H1 (cell line): ENCODE results near the gene RNF152. TPM values are rescaled to one million over a fixed set of nuclear protein-coding genes. Genes with fewer than 3 reads are reported as not detected.

ENCODE experiments used
- CBX8 ChIP-seq: fragments of 300-800, 300-1000 bp; sonication (generic); IDR thresholded peaks from 2 replicates; pipeline ENCODE4 v1.7.1; 2016; ENCODE audit warnings: low read depth, low read length, borderline replicate concordance
- EZH2 ChIP-seq: fragments of 200-600 bp; sonication (generic); IDR thresholded peaks from 2 replicates; pipeline ENCODE4 v1.7.1; 2012; ENCODE audit warnings: low read depth, mild to moderate bottlenecking, moderate library complexity, low read length, inconsistent platforms; ENCODE audit not compliant: severe bottlenecking
- GTF2F1 ChIP-seq: IDR thresholded peaks from 2 replicates; pipeline ENCODE4 v1.6.1; 2012; ENCODE audit warnings: low read depth, low read length, improper control_type of control experiment, borderline replicate concordance
- HDAC2 ChIP-seq, 2 experiments: fragments of 300-600 bp in 1 of 2; sonication (generic) in 1 of 2; IDR thresholded peaks; 2 replicates each; pipeline ENCODE4 v1.6.1; 2011 to 2012; ENCODE audit warnings: low read depth in 2 of 2, low read length in 2 of 2, mild to moderate bottlenecking in 2 of 2, moderate library complexity in 2 of 2, borderline replicate concordance in 1 of 2, inconsistent platforms in 1 of 2
- JUN ChIP-seq: IDR thresholded peaks from 2 replicates; pipeline ENCODE4 v1.6.1; 2011; ENCODE audit warnings: low read depth, mild to moderate bottlenecking, improper control_type of control experiment, low read length
- KDM1A ChIP-seq: fragments of 200-600, 300-600 bp; sonication (generic); IDR thresholded peaks from 2 replicates; pipeline ENCODE4 v1.7.1; 2016; ENCODE audit warnings: mild to moderate bottlenecking, low read length, borderline replicate concordance
- NRF1 ChIP-seq: IDR thresholded peaks from 2 replicates; pipeline ENCODE4 v1.6.1; 2011; ENCODE audit warnings: mild to moderate bottlenecking, low read depth, low read length, improper control_type of control experiment
- SIRT6 ChIP-seq: IDR thresholded peaks from one replicate; pipeline ENCODE4 v1.7.1; 2012; ENCODE audit warnings: low read length, inconsistent platforms
- SIX5 ChIP-seq: IDR thresholded peaks from 2 replicates; pipeline ENCODE4 v1.6.1; 2011; ENCODE audit warnings: mild to moderate bottlenecking, low read depth, low read length
- TBP ChIP-seq: IDR thresholded peaks from 2 replicates; pipeline ENCODE4 v1.6.1; 2011; ENCODE audit warnings: low read depth, low read length, improper control_type of control experiment
- YY1 ChIP-seq: IDR thresholded peaks from 2 replicates; pipeline ENCODE4 v1.6.1; 2011; ENCODE audit warnings: low read depth, mild to moderate bottlenecking, low read length
- polyA plus RNA-seq, 7 experiments: library from polyadenylated mRNA; depleted of rRNA in 3 of 7; stranded (reverse) in 5 of 7; unstranded in 2 of 7; fragments of >200 nt in 5 of 7; fragments of 200-250 nt in 2 of 7; gene quantifications; 1 replicate in 5 of 7; 2 replicates in 1 of 7; 4 replicates in 1 of 7; pipeline versions ENCODE4 v1.2.1 to v1.2.3, GENCODE V29; 2011 to 2013; ENCODE audit warnings: missing spikeins in 2 of 7, mixed read lengths in 2 of 7
- total RNA-seq: library from RNA; stranded (reverse); fragmentation: NEBNext Ultra II Directional; extraction: Animal tissue kit (Norgen Biotek cat#: 25700); gene quantifications from 2 replicates; pipeline ENCODE4 v1.2.1, GENCODE V29; 2021
- TF ChIP-seq, protein P1 (sequence below): fragments of 300-600 bp; sonication (generic); IDR thresholded peaks from 2 replicates; pipeline ENCODE4 v1.7.1; 2012; ENCODE audit warnings: low read length, moderate library complexity, mild to moderate bottlenecking, inconsistent platforms; ENCODE audit not compliant: insufficient replicate concordance

RNF152 gene
- total and polyA plus RNA-seq, 2 of the 8 experiments (the other 6 are each of a cell fraction or from before 2014, with no cell fraction given), result 1.1 to 2.7 TPM

DNA sequence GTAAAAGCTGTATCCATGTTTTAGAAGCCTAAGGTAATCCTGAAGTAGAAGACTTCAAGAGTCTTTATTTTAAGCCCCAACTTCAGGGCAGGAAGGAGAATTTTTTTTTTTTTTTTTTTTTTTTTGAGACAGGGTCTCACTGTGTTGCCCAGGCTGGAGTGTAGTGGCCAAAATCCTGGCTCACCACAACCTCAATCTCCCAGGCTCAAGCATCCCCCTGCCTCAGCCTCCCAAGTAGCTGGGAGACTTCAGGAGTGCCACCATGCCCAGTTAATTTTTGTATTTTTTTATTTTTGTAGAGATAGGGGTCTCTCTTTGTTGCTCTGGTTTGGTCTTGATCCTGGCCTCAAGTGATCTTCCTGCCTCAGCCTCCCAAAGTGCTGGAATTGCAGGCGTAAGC lies 3.3 kb upstream of the RNF152 start (continued):
- TF ChIP-seq, protein P1, sequence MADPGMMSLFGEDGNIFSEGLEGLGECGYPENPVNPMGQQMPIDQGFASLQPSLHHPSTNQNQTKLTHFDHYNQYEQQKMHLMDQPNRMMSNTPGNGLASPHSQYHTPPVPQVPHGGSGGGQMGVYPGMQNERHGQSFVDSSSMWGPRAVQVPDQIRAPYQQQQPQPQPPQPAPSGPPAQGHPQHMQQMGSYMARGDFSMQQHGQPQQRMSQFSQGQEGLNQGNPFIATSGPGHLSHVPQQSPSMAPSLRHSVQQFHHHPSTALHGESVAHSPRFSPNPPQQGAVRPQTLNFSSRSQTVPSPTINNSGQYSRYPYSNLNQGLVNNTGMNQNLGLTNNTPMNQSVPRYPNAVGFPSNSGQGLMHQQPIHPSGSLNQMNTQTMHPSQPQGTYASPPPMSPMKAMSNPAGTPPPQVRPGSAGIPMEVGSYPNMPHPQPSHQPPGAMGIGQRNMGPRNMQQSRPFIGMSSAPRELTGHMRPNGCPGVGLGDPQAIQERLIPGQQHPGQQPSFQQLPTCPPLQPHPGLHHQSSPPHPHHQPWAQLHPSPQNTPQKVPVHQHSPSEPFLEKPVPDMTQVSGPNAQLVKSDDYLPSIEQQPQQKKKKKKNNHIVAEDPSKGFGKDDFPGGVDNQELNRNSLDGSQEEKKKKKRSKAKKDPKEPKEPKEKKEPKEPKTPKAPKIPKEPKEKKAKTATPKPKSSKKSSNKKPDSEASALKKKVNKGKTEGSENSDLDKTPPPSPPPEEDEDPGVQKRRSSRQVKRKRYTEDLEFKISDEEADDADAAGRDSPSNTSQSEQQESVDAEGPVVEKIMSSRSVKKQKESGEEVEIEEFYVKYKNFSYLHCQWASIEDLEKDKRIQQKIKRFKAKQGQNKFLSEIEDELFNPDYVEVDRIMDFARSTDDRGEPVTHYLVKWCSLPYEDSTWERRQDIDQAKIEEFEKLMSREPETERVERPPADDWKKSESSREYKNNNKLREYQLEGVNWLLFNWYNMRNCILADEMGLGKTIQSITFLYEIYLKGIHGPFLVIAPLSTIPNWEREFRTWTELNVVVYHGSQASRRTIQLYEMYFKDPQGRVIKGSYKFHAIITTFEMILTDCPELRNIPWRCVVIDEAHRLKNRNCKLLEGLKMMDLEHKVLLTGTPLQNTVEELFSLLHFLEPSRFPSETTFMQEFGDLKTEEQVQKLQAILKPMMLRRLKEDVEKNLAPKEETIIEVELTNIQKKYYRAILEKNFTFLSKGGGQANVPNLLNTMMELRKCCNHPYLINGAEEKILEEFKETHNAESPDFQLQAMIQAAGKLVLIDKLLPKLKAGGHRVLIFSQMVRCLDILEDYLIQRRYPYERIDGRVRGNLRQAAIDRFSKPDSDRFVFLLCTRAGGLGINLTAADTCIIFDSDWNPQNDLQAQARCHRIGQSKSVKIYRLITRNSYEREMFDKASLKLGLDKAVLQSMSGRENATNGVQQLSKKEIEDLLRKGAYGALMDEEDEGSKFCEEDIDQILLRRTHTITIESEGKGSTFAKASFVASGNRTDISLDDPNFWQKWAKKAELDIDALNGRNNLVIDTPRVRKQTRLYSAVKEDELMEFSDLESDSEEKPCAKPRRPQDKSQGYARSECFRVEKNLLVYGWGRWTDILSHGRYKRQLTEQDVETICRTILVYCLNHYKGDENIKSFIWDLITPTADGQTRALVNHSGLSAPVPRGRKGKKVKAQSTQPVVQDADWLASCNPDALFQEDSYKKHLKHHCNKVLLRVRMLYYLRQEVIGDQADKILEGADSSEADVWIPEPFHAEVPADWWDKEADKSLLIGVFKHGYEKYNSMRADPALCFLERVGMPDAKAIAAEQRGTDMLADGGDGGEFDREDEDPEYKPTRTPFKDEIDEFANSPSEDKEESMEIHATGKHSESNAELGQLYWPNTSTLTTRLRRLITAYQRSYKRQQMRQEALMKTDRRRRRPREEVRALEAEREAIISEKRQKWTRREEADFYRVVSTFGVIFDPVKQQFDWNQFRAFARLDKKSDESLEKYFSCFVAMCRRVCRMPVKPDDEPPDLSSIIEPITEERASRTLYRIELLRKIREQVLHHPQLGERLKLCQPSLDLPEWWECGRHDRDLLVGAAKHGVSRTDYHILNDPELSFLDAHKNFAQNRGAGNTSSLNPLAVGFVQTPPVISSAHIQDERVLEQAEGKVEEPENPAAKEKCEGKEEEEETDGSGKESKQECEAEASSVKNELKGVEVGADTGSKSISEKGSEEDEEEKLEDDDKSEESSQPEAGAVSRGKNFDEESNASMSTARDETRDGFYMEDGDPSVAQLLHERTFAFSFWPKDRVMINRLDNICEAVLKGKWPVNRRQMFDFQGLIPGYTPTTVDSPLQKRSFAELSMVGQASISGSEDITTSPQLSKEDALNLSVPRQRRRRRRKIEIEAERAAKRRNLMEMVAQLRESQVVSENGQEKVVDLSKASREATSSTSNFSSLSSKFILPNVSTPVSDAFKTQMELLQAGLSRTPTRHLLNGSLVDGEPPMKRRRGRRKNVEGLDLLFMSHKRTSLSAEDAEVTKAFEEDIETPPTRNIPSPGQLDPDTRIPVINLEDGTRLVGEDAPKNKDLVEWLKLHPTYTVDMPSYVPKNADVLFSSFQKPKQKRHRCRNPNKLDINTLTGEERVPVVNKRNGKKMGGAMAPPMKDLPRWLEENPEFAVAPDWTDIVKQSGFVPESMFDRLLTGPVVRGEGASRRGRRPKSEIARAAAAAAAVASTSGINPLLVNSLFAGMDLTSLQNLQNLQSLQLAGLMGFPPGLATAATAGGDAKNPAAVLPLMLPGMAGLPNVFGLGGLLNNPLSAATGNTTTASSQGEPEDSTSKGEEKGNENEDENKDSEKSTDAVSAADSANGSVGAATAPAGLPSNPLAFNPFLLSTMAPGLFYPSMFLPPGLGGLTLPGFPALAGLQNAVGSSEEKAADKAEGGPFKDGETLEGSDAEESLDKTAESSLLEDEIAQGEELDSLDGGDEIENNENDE, result no peak
- no peak for TF ChIP-seq SIRT6
- no peak for TF ChIP-seq SIX5
- no peak for TF ChIP-seq YY1
- TF ChIP-seq JUN, result no peak
- TF ChIP-seq GTF2F1, result no peak
- no peak for TF ChIP-seq TBP
- TF ChIP-seq NRF1, result no peak
- TF ChIP-seq KDM1A, result no peak
- no peak for TF ChIP-seq CBX8
- TF ChIP-seq HDAC2 (IDR thresholded peaks at IDR 0.05; ENCODE audit: borderline replicate concordance in 1 of 2, low read depth in 2 of 2, low read length in 2 of 2), result no peak
- TF ChIP-seq EZH2, result no peak
